ENCODE data around the gene ARRB1.
"Not testable (repeated sequence)": the region's sequence is repeated elsewhere in the genome, so short reads cannot be mapped to it uniquely, and the experiment has no call there.

The ARRB1 gene

DNA sequence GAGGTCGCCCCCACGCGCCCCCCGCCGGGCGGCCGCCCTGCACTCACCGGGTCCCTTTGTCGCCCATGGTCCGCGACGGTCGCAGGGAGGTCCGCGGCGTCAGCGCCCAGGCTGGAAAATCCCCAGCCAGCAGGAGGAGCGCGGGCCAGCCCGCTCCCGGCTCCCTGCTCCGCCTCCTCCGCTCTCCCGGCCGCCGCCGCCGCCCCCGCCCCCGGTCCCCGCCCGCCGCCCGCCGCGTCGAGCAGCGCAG is at the start of gene ARRB1:
Gene ARRB1 (minus strand): TSS at position 121 of the 250 bp plus-strand sequence. CDS start 54 bp downstream, at position 67.
- DNase-seq (ENCODE audit: low read depth, low spot score) = no peak

GRCh38 chr11:75400146-75400865 is 48.8 kb upstream of the ARRB1 start:
- DNase-seq (ENCODE audit: low read depth, low spot score) = no peak

DNA sequence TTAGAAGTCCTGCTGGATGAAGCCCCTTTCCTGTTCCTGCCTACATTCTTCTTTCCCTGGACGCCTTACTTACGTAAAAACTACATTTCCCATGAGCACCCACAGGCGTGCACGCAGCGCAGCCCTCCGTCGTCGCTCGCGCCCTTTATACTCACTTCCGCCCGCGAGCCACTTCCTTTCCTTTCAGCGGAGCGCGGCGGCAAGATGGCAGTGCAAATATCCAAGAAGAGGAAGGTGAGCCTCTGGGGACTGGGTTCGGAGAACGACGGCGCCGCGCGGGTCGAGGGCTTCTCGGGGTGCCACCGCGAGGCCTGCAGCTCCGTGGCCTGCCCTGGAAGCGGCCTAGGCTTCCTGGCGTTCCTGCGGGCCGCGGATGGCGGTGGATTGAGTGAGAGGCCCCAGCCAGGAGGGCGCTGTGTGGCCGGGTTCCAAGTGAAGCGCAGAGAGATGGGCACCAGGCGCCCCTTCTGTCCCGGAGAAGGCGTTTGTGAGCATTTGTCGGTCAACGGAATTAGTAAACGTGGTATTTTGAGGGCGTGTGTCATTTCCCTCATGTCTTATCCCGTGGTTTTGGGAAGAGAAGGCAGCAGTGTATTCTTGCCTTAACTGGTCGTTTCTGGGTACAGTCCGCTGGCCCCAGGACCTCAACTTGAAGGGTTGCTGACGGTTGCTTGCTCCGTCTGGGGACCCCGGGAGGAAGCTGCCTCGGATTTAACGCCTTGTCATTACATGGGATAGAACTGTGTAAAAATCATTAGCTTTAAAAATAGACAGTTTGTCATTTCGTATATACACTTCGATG is 48.1 kb upstream of the ARRB1 start, which contains the start of gene RPS3:
Gene RPS3 (plus strand): TSS at position 175 of the 802 bp plus-strand sequence. CDS start 30 bp downstream, at position 205.
- peak; percentile 70 for DNase-seq (ENCODE audit: low read depth, low spot score)

- DNase-seq (ENCODE audit: low read depth, low spot score) = no peak
These were observed 47.4 kb upstream of the ARRB1 start for GRCh38 chr11:75398906-75399305.

DNA sequence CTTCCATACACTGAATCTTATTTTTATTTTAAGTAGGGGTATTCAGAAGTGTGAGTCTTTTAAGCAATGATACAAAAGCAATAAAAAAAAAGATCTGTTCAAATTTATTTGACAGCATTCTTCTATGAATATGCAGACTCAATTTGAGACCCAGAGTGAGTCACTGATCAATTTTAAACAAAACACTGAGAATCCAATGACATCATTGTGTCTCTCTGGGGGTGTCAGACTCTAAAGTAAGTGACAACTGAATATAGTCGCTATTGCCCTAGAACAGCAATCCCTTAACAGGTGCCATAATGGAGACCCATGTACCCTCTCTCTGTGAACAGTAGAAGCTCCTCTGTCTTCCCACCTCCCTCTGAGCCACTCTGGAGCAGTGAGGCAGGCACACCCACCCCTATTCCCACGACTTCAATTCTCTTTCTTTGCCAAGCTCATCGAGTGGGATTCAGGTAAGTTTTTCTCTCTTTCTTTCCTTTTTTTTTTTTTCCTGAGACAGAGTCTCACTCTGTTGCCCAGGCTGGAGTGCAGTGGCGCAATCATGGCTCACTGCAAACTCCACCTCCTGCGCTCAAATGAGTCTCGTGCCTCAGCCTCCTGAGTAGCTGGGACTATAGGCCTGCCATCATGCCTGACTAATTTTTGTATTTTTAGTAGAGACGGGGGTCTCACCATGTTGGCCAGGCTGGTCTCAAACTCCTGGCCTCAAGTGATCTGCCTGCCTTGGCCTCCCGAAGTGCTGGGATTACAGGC is 42.8 kb upstream of the ARRB1 start:
- DNase-seq (ENCODE audit: low read depth, low spot score) = no peak

GRCh38 chr11:75389925-75390324 is 38.5 kb upstream of the ARRB1 start:
- DNase-seq (ENCODE audit: low read depth, low spot score) = no peak

- DNase-seq (ENCODE audit: low read depth, low spot score) = no peak
These were observed 37.8 kb upstream of the ARRB1 start for GRCh38 chr11:75389276-75389605.

DNA sequence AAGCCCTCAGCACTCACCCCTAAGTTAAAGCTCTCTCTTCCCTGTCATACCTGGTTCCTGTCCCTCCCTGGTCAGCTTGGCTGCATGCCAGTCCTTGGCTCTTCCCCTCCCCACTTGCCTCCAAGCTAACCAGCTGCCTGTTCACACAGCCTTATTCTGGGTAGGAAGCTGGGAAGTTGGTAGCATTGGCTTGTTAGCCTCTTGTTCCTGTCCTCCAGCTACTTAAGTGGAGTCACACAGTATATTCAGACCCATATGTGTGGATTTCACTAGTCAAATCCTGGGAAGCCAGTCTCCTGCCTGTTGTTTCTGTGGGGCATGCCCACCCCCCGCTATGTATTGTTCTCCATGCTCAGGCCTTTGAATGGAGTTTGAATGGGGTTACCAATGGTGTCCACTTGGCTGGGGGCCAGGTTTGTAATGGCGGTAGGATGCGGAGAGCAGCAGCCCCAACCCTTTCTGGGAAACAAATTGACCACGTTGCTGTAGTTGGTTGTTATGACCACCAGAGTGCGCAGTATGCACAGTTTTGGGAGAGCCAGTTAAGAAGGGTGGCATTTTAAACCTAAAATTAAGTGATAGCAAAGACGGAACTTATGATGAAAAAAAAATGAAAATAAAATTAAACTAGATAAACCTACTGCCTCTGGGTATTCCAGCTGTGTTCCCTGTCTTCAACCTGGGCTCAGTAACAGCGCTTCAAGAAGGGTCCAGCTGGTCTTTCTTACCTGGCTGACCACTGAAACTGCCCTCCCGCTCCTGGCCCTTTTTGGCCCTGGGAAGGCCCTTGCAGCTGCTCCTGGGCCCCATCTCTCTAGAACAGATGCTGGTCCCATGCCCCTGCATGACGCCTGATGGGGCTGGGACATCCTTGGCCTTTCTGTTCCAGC is 37.2 kb upstream of the ARRB1 start:
- no peak for DNase-seq (ENCODE audit: low read depth, low spot score)

DNA sequence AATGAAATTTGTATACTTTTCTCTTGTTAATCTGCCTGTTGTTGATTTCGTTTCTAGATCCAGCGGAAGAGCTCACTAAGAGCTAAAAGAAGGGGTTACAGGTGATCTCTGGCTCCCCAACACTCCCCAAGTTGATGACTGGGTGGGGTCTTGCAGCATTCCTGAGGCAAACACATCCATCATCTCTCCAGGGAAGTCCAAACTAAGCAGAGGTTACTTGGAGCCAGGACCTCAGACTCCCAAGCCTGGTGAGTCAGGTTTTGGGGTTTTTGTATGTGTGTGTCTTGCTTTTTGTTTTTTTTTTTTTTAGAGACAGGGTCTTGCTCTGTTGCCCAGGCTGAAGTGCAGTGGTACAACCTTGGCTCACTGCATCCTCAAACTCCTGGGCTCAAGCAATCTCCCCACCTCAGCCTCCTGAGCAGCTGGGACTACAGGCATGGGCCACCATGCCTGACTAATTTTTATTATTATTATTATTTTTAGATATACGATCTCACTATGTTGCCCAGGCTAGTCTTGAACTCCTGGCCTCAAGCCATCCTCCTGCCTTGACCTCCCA is 36.4 kb upstream of the ARRB1 start:
- DNase-seq (ENCODE audit: low read depth, low spot score) = no peak

DNA sequence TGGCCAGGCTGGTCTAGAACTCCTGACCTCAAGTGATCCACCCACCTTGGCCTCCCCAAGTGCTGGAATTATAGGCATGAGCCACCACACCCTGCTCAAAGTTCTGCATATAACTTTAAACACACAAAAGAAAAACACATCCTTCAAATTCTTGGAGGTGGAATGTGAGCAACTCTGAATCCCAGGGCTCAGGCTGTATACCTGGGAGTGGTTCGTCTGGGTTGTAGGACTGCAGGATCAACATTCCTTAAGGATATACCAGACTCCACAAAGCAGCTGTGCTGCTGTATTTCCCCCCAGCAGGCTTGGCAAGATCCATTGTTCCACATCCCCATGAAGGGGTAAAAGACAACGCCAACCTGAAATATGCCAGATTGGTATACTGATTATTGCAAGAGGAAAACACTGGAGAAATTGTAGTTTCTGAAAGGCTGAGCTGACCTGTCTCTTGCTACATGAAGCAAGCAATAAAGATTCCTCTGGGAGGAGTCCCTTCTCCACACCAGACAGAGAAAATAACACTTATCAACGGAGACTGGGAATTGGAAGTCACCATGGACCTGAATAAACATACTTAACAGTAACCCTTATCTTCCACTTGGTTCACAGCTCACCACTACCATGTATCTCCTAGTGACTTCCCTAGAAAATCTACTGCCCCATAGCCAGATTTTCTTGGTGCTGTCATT is 35.6 kb upstream of the ARRB1 start:
- DNase-seq (ENCODE audit: low read depth, low spot score) = no peak

GRCh38 chr11:75384438-75385080 is 33.1 kb upstream of the ARRB1 start:
- no peak for DNase-seq (ENCODE audit: low read depth, low spot score)

DNA sequence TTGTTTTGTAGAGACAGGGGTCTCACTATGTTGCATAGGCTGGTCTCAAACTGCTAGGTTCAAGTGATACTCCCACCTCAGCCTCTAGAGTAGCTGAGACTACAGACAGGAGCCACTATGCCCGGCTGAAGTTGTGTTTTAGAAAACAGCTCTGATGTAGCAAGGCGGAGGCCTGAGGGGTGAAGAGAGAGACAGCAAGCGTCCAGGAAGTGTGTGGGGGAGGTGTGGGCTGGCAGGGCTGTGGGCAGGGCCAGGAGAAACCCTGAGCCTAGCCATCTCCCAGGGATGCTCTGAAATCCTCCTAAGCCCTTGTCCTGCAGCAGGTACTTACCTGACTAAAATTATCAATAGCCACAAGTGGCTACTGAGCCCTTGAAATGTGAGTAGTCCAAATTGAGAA is 31.8 kb upstream of the ARRB1 start:
- DNase-seq (ENCODE audit: low read depth, low spot score) = no peak

- no peak for DNase-seq (ENCODE audit: low read depth, low spot score)
These were observed 29.4 kb upstream of the ARRB1 start for GRCh38 chr11:75380716-75381420.

GRCh38 chr11:75380245-75380644 is 28.8 kb upstream of the ARRB1 start:
- no peak for DNase-seq (ENCODE audit: low read depth, low spot score)

- DNase-seq (ENCODE audit: low read depth, low spot score) = not testable (repeated sequence)
These were observed 27.3 kb upstream of the ARRB1 start for GRCh38 chr11:75378776-75379175.

- DNase-seq (ENCODE audit: low read depth, low spot score) = no peak
These were observed 24.7 kb upstream of the ARRB1 start for GRCh38 chr11:75376175-75376574.

- DNase-seq (ENCODE audit: low read depth, low spot score) = no peak
These were observed 24.2 kb upstream of the ARRB1 start for GRCh38 chr11:75375626-75376025.

GRCh38 chr11:75374646-75375045 is 23.2 kb upstream of the ARRB1 start:
- DNase-seq (ENCODE audit: low read depth, low spot score) = no peak

DNA sequence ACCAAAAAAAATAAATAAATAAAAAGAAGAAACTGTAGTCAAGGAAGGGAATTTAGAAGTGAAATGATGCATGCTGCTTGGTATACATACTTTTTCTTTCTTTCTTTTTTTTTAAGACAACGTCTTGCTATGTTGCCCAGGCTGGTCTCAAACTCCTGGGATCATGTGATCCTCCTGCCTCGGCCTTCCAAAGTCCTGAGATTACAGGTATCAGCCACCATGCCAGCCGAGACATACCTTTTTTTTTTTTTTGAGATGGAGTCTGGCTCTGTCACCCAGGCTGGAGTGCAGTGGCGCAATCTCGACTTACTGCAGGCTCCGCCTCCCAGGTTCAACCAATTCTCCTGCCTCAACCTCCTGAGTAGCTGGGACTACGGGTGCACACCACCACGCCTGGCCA is 21.7 kb upstream of the ARRB1 start:
- DNase-seq (ENCODE audit: low read depth, low spot score) = no peak

Measured in brain pericyte (primary cell).